WTC11 (cell line): Measurements from ENCODE around the gene TMEM169.

ENCODE experiments used
- ELF4 ChIP-seq: sonication (generic); formaldehyde crosslinking; IDR thresholded peaks from 2 replicates; pipeline ENCODE4 v1.8.1; 2022; ENCODE audit warnings: low read depth, mild to moderate bottlenecking, moderate library complexity, missing genetic modification reagents
- ESRRA ChIP-seq: sonication (generic); formaldehyde crosslinking; IDR thresholded peaks from 2 replicates; pipeline ENCODE4 v1.8.1; 2022; ENCODE audit warnings: mild to moderate bottlenecking, missing genetic modification reagents, borderline replicate concordance
- FOXJ3 ChIP-seq: sonication (generic); formaldehyde crosslinking; IDR thresholded peaks from 2 replicates; pipeline ENCODE4 v1.9.0; 2021; ENCODE audit warnings: missing genetic modification reagents, mild to moderate bottlenecking, borderline replicate concordance
- NR1H2 ChIP-seq: sonication (generic); formaldehyde crosslinking; IDR thresholded peaks from 2 replicates; pipeline ENCODE4 v1.9.0; 2021; ENCODE audit warnings: mild to moderate bottlenecking, moderate library complexity, missing genetic modification reagents
- SP1 ChIP-seq: sonication (generic); formaldehyde crosslinking; conservative IDR thresholded peaks from 2 replicates; pipeline ENCODE4 v1.8.1; 2022; ENCODE audit warnings: missing genetic modification reagents
- TP53 ChIP-seq: sonication (generic); formaldehyde crosslinking; IDR thresholded peaks from 2 replicates; pipeline ENCODE4 v1.8.1; 2023; ENCODE audit warnings: mild to moderate bottlenecking, missing genetic modification reagents
- TF ChIP-seq, protein P1 (sequence below): sonication (generic); formaldehyde crosslinking; IDR thresholded peaks from 2 replicates; pipeline ENCODE4 v1.8.1; 2022; ENCODE audit warnings: low read depth, mild to moderate bottlenecking, moderate library complexity, missing genetic modification reagents, borderline replicate concordance
- TF ChIP-seq, protein P2 (sequence below): fragments of 200-600 bp; IDR thresholded peaks from 2 replicates; pipeline ENCODE4 v1.8.0; 2022; ENCODE audit warnings: antibody characterized with exemption
- TF ChIP-seq, protein P3 (sequence below): sonication (generic); formaldehyde crosslinking; conservative IDR thresholded peaks from 2 replicates; pipeline ENCODE4 v1.8.1; 2022; ENCODE audit warnings: mild to moderate bottlenecking, missing genetic modification reagents
- TF ChIP-seq, protein P4 (sequence below): sonication (generic); formaldehyde crosslinking; IDR thresholded peaks from 2 replicates; pipeline ENCODE4 v1.8.0; 2022; ENCODE audit warnings: mild to moderate bottlenecking, missing genetic modification reagents

DNA sequence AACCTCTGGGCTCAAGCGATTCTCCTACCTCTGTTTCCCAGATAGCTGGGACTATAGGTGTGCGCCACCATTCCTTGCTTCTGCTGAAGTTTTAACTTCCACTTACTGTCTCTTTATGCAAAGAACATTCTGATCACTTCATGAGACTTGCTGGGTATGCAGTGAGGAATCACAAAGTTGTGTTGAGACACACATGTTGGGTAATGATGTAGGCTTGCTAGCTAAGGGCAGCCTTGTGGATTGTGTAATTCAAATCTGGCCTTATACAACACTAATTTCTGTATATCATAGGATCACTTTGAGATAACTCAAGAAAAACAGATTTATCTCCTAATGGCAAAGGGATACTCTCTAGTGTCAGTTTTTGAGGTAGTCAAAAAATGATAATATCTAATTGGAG is 51.7 kb downstream of the TMEM169 start:
- TF ChIP-seq ELF4 (no peak), TP53 (no peak), SP1 (no peak), ESRRA (CRISPR knock-in tag) (no peak), FOXJ3 (CRISPR knock-in tag) (no peak), NR1H2 (CRISPR knock-in tag) (no peak)
- TF ChIP-seq, protein P1, sequence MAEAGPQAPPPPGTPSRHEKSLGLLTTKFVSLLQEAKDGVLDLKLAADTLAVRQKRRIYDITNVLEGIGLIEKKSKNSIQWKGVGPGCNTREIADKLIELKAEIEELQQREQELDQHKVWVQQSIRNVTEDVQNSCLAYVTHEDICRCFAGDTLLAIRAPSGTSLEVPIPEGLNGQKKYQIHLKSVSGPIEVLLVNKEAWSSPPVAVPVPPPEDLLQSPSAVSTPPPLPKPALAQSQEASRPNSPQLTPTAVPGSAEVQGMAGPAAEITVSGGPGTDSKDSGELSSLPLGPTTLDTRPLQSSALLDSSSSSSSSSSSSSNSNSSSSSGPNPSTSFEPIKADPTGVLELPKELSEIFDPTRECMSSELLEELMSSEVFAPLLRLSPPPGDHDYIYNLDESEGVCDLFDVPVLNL: no peak
- TF ChIP-seq, protein P2, sequence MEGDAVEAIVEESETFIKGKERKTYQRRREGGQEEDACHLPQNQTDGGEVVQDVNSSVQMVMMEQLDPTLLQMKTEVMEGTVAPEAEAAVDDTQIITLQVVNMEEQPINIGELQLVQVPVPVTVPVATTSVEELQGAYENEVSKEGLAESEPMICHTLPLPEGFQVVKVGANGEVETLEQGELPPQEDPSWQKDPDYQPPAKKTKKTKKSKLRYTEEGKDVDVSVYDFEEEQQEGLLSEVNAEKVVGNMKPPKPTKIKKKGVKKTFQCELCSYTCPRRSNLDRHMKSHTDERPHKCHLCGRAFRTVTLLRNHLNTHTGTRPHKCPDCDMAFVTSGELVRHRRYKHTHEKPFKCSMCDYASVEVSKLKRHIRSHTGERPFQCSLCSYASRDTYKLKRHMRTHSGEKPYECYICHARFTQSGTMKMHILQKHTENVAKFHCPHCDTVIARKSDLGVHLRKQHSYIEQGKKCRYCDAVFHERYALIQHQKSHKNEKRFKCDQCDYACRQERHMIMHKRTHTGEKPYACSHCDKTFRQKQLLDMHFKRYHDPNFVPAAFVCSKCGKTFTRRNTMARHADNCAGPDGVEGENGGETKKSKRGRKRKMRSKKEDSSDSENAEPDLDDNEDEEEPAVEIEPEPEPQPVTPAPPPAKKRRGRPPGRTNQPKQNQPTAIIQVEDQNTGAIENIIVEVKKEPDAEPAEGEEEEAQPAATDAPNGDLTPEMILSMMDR: no peak
- TF ChIP-seq, protein P3, sequence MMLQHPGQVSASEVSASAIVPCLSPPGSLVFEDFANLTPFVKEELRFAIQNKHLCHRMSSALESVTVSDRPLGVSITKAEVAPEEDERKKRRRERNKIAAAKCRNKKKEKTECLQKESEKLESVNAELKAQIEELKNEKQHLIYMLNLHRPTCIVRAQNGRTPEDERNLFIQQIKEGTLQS (CRISPR knock-in tag): no peak
- TF ChIP-seq, protein P4, sequence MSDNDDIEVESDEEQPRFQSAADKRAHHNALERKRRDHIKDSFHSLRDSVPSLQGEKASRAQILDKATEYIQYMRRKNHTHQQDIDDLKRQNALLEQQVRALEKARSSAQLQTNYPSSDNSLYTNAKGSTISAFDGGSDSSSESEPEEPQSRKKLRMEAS (CRISPR knock-in tag): no peak
